Inferior parietal cortex (tissue), 1 donor: Measurements from ENCODE around the gene KTI12.
A peak's percentile ranks its signal among the peaks of the same experiment; 100 is the strongest.
"Not testable (repeated sequence)": the region's sequence is repeated elsewhere in the genome, so short reads cannot be mapped to it uniquely, and the experiment has no call there.

Experiments
- DNase-seq: peaks from one replicate; pipeline ENCODE4 v3.0.0-alpha.2; 2016; ENCODE audit errors: extremely low spot score

Gene KTI12

GRCh38 chr1:52041551-52042185, 8.1 kb upstream of the KTI12 start:
- DNase-seq: no peak

DNA sequence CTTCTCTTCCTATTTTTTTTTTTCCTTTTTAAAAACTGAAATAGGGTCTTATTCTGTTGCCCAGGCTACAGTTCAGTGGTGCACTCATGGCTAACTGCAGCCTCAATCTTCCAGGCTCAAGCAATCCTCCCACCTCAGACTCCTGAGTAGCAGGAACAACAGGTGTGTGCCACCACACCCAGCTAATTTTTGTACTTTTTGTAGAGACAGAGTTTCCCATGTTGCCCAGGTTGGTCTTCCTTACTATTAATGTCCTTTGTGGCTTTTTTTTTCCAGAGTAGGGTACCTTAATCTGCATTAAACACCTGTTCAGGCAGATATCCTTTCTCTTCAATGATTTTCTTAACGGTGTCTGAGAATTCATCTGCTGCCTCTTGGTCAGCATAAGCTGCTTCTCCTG, 4.3 kb upstream of the KTI12 start:
- no peak for DNase-seq

DNA sequence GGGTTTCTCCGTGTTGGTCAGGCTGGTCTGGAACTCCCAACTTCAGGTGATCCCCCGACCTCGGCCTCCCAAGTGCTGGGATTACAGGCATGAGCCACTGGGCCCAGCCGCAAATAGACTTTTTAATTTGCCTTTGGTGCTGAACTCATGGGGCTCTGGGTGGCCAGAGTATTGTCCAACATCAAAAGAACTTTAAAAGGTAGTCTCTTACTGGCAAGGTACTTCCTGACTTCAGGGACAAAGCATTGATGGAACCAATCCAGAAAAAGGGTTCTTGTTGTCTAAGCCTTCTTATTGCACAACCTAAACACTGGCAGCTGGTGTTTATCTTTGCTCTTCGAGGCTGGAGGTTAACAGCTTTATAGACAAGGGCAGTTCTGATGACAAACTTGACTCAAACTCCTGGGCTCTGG, 3.8 kb upstream of the KTI12 start:
- DNase-seq: no peak

DNA sequence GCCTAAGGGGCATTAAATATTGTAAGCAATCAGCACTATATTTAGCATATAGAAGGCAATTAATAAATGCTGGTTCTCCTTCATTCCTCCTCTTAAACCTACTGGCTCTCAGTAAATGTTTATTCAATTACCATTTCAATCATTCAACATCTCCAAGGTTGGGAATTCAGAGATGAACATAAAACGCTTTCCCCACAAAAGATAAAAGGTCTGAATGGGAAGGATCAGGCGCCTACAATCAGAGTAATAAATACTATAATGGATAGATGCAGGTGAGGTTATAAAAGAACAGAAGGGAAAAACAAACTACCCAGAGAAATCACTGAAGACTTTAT, 407 bp upstream of the KTI12 start:
- DNase-seq: no peak

DNA sequence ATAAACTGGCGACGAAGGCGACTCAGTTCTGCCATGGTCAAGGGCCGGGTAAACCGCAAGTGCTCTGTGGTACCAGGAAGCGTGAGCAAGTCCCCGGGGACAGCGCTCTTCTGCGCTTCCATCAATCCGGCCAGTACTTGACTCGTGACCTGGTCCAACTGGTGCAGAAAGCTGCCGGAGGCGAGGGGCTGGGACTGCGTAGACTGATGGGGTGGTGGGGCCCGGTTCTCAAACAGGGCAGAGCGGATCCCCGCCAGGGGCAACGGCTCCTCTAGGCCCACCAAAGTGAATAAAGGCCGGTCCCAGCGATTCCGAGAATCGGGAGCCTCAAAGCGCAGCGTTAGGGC, 852 bp downstream of the KTI12 start:
- peak; percentile 10 for DNase-seq

DNA sequence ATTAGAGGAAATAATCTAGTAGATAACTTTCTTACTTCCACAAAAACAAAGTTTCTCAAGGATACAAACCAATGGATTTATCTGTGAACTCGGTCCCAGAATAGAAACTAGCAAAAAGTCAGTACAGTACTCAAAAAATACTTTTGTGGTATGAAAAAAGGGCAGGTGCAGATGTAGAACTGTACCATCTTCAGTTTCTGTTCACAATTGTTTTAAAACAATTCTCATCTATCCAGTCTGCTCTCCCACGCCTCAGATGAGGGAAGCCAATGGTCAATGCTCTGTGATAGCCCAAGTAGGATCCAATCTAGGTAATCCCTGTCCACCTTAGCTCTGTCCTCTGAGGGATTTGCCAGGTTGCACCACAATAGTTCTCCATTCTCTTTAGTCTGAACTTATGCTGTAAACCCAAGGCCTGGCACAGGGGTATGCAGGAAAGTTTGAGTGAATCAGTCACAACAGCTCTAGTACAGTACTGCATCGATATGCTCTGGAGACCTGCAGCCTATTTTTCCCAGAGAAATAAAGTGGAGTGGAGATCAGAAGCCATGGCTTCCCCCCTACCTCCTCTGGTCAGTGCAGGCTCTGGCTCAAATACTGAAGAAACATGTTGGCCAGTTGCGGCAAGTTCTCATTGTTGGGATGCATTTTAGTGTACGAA, 1.4 kb downstream of the KTI12 start:
- no peak for DNase-seq

DNA sequence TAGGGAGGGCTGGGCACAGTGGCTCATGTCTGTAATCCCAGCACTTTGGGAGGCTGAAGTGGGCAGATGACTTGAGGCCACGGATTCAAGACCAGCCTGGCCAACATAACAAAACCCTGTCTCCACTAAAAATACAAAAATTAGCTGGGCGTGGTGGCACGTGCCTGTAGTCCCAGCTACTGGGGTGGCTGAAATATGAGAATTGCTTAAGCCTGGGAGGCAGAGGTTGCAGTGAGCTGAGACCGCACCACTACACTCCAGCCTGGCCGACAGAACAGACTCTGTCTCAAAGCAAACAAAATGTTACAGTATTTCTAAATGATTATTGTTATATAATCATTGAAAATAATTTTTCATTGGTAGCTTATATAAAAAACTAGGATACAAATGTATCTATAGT, 4.8 kb downstream of the KTI12 start:
- DNase-seq: not testable (repeated sequence)

- no peak for DNase-seq
Observed at GRCh38 chr1:52028328-52028727, 5.3 kb downstream of the KTI12 start.

DNA sequence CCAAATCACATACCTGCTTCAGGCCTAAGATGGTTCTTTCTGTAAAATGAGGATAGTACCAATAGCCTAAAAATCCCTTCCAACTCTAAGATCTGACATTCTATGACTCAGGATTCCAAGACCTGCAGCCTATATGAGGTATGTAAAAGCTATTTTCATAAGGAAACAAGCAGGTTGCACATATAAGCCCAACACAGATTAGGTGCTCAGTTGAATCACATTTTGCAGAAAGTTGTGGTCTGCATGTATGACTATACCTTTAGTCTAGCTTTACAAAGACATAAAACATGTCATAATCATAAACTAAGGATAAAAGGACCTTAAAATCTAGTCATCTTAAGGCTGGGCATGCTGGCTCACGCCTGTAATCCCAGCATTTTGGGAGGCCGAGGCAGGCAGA, 7.3 kb downstream of the KTI12 start:
- DNase-seq: no peak

- no peak for DNase-seq
Observed at GRCh38 chr1:52022133-52022532, 11.5 kb downstream of the KTI12 start.

DNA sequence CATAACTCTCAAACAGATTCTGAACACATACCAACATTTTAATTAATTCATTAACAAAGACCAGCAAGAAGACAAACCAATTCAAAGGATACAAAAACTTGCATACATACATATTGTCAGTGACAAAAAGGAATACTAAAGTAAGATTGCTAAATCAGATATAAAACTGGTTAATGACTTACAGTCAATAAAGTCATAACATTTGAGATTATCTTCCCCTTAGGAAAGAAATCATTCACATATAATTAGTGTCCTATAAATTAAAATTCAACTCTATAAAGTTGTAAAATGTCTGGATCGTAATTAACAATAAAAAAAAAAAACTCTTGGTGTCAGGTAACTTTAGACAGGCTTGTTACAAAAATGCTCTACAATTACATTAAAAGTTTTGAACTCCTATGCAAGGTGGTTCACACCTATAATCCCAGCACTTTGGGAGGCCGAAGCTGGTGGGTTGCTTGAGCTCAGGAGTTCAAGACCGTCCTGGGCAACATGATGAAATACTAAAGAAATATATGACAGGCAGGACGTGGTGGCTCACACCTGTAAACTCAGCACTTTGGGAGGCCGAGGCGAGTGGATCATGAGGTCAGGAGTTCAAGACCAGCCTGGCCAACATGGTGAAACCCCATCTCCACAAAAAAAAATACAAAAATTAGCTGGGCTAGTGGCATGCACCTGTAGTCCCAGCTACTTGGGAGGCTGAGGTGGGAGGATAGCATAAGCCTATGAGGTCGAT, 25.4 kb downstream of the KTI12 start:
- DNase-seq: no peak

GRCh38 chr1:52007215-52008002, 26.2 kb downstream of the KTI12 start:
- no peak for DNase-seq

GRCh38 chr1:52006081-52006553, 27.5 kb downstream of the KTI12 start:
- not testable (repeated sequence) for DNase-seq

- DNase-seq: not testable (repeated sequence)
Observed at GRCh38 chr1:52005548-52005947, 28.1 kb downstream of the KTI12 start.

GRCh38 chr1:52003877-52004276, 29.7 kb downstream of the KTI12 start:
- DNase-seq: no peak

- DNase-seq: peak; percentile 95
Observed at GRCh38 chr1:52002038-52002917, 31.3 kb downstream of the KTI12 start.

GRCh38 chr1:51998701-51999100, 34.9 kb downstream of the KTI12 start:
- no peak for DNase-seq

- no peak for DNase-seq
Observed at GRCh38 chr1:51997974-51998382, 35.6 kb downstream of the KTI12 start.

DNA sequence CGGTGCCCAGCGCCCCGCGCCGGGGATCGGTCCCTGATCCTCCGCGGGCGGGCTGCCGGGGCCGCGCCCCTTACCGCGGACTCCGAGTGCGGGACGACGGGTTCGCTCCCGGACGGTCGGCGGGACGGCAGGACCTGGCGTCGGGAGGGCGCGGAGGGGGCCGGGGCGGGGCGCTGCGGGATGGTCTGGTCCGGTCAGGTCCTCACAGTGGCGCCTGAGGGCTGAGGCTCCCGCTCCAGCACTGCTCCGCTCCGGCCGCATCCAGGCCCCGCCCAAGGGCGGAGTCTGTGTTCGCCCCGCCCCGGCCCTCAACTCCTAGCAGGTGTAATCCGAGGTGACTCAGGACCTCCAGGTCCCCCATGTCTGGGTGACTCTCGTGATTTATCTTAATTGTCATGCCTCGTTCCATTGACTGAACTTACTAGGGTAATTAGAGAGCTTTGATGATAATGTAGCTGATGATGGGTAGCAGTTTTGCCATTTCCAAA, 43.1 kb downstream of the KTI12 start, which contains the start of gene RAB3B:
Gene RAB3B, minus strand, starts transcription at position 223 of the 488 bp plus-strand sequence. CDS start 13,583 bp downstream, outside the sequence.
- DNase-seq: no peak

DNA sequence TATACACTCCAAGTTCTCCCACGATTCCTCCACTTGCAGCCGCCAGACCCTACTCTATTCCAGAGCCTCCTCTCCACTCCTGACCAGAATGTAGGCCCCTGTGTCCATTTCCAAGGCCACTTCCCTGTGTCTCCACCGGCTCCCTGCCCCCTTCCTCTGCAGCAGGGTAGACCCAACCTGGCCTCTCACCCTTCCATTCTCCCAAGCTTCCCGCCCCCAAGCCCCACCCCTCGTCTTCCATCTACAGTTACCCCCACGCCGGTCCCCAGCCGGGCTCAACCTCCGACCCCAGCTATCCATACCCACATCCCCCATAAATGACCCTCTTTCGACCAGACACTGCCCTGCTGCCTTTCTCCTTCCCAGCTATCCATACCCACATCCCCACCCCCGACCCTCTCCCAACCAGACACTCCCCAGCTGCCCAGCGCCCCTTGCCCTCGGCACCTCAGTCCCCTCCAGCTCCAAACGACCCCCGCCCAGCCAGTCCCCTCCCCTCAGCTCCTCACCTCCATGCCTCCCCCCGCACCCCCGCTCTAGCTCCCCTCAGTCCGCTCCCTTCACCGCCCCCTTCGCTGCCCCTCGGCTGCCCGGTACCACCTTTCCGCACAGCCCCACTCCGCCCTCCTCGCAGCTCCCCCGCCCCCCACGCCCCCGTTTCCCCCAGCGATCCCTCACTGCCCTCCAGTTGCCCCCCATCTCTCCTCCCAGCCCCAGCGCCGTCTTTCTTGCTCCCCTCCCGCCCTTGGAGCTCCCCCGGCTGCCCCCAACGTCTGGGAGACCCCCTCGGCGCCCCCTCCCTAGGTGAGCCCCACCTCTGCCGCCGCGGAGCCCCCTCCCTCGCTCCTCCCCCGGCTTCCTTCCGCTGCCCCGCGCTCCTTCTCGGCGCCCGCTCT, 43.8 kb downstream of the KTI12 start:
- DNase-seq: no peak
